ENCODE data around the gene CD86.

GRCh38 chr3:122066331-122067213 lies 11.4 kb downstream of the CD86 start:
- TF ChIP-seq CTCF (IDR thresholded peaks at IDR 0.05) (no peak), ELK1 (IDR thresholded peaks at IDR 0.05; ENCODE audit: low read depth, low read length) (no peak), SMC3 (IDR thresholded peaks at IDR 0.05) (no peak), NR3C1 (IDR thresholded peaks at IDR 0.05) (no peak), RCOR1 (IDR thresholded peaks at IDR 0.05; ENCODE audit: low read depth, low read length) (no peak), NFE2L2 (conservative IDR thresholded peaks at IDR 0.05; ENCODE audit: low read length) (no peak), CEBPB (IDR thresholded peaks at IDR 0.05) (no peak), BCL3 (IDR thresholded peaks at IDR 0.05) (no peak), POLR2AphosphoS2 (conservative IDR thresholded peaks at IDR 0.05; ENCODE audit: low read length) (no peak), POLR2A (IDR thresholded peaks at IDR 0.05; ENCODE audit: low read length) (no peak), ESRRA (IDR thresholded peaks at IDR 0.05; ENCODE audit: borderline replicate concordance, low read length) (no peak)
- TF ChIP-seq, protein P1, sequence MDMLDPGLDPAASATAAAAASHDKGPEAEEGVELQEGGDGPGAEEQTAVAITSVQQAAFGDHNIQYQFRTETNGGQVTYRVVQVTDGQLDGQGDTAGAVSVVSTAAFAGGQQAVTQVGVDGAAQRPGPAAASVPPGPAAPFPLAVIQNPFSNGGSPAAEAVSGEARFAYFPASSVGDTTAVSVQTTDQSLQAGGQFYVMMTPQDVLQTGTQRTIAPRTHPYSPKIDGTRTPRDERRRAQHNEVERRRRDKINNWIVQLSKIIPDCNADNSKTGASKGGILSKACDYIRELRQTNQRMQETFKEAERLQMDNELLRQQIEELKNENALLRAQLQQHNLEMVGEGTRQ (IDR thresholded peaks at IDR 0.05) = no peak

Measured in A549 (cell line).